ENCODE data around the gene BEAN1. TPM values are rescaled to one million over a fixed set of nuclear protein-coding genes. Genes with fewer than 3 reads are reported as not detected.
A peak's percentile ranks its signal among the peaks of the same experiment; 100 is the strongest.

Gene BEAN1, protein sequence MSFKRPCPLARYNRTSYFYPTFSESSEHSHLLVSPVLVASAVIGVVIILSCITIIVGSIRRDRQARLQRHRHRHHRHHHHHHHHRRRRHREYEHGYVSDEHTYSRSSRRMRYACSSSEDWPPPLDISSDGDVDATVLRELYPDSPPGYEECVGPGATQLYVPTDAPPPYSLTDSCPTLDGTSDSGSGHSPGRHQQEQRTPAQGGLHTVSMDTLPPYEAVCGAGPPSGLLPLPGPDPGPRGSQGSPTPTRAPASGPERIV
- 0.09 and 0.34 TPM in 2 replicates for total RNA-seq

DNA sequence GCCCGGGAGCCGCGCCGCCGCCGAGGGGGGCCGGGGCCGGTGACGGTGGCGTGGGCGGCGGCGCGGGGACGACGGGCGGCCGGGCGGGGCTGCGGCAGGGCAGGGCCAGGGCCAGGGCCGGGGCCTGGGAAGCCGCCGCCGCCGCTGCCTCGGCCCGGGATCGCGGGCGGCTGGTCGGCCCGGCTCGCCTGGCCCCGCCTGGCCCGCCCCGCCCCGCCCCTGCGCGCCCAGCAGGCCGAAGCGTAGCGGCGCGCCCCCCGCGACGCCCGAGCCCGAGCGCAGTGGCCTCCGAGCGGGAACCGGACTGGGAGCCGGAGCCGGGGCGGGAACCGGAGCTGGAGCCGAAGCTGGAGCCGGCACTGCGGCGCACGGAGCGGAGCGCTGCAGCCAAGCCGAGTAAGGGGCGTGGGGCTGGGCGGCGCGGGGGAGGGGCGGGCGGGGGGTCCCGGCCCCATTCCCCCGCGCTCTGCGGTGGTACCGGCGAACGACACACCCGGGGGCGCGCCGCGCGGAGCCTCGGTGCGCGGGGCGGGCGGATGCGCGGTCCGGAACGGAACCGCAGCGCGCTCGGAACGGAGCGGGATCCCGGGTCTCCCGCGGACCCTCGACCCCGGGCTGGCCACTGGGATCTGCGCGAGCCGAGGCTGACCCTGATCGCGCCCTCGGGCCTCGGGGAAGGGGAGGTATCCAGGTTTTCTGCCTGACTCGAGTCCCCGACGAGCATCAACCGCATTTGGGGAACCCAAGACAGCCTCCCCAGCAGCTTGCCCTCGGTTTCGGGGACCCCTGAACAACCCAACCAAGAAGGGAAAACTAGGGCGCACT lies at the start of gene BEAN1:
Gene BEAN1 (plus strand): TSS at position 260 of the 825 bp plus-strand sequence. CDS start 10,382 bp downstream, outside the sequence.
- peak; percentile 30 for DNase-seq

DNA sequence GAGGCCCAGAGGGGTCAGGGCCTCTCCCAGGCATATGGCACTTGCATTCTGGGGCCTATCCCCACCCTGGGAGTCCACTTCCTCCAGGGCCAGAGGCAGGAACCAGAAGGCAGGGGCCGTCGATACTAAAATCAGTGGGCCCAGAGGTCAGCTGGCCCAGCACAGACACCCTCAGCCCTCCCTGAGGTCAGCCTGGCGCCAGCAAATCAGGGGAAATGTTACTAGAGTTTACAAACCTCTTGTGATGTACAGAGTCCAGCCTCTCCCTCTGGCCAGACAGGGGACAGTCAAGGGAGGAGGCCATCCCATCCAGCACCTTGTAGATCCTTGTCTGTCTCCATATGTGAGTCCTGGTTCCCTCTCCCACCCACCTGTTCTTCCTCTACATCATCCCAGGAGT lies 49.8 kb upstream of the BEAN1 start:
- DNase-seq = no peak

DNA sequence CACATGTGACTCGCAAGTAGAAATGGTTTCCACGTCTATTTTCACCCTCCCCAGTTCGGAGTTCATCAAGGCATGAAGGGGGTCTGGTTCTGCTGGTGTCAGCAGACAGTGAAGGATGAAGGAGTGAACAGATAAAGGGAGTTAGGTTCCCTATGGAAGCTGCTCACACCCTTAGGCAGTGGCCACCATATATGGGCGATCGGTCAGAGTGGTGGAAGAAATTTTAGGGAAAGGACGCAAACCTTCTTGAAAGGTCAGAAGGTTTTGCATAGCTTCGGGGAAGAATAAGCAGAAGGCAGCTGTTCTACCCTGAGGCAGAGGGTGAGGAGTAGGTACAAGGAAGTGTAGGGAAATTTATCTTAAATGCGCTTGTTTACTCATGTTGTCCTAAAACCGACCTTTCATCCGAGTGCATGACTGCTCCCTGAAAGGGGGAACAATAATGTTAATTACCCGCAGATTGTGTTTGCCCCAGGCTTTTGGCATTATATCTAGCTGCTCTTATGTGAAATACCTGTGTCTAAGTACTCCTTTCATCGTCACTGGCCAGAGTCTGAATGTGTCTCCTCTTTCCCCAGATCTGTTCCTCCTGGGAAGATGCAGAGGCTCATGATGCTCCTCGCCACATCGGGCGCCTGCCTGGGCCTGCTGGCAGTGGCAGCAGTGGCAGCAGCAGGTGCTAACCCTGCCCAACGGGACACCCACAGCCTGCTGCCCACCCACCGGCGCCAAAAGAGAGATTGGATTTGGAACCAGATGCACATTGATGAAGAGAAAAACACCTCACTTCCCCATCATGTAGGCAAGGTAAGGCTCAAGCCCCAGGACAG lies 48.1 kb upstream of the BEAN1 start:
- no peak for DNase-seq

DNA sequence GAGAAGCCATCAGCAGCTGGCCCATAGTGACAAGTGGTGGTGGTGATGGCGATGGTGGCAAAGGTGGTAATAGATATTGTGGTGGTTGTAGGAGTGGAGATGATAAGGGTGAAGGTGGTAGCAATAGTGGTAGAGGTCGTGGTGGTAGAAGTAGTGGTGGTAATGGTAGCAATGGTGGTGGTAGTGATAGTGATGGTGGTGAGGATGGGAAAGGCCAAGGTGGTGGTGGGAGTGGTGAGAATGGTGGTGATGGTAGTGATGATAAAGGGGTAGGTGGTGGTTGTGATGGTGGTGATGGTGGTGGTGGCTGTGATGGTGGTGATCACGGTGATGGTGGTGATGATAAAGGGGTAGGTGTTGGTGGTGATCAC lies 47.5 kb upstream of the BEAN1 start:
- no peak for DNase-seq

DNA sequence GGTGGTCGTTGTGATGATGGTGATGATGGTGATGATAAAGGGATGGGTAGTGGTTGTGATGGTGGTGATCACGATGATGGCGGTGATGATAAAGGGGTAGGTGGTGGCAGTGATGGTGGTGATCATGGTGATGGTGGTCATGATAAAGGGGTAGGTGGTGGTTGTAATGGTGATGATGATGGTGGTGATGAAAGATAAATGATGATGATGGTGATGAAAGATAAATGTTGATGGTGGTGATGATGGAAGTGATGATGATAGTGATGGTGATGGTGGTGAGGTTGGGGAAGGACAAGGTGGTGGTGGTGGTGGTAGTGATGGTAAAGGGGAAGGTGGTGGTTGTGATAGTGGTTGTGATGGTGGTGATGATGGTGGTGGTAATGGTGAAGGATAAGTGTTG lies 46.7 kb upstream of the BEAN1 start:
- DNase-seq = no peak

DNA sequence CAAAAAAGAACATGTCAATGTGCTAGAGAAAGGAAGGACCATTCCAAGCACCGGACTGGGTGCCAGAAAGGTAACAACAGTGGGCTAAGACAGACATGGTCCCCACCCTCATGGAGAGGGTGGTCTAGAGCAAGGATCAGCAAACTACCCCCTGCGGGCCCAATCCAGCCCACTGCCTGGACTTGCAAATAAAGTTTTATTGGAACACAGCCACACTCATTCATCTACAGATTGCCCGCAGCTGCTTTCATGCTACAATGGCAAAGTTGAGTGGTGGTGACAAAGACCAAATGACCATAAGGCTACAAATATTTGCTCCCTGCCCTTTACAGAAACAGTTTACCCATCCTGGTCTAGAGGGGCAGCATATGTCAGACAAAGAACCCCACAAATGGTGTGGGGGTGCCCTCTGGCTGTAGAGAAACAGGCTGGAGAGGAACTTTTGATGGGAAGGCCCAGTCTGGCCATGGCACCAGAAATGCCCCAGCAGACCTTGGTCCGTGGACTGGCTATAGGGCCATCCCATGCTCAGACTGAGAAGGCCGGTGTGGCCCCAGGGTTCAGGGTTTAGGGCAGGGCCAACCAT lies 45.4 kb upstream of the BEAN1 start:
- no peak for DNase-seq

DNA sequence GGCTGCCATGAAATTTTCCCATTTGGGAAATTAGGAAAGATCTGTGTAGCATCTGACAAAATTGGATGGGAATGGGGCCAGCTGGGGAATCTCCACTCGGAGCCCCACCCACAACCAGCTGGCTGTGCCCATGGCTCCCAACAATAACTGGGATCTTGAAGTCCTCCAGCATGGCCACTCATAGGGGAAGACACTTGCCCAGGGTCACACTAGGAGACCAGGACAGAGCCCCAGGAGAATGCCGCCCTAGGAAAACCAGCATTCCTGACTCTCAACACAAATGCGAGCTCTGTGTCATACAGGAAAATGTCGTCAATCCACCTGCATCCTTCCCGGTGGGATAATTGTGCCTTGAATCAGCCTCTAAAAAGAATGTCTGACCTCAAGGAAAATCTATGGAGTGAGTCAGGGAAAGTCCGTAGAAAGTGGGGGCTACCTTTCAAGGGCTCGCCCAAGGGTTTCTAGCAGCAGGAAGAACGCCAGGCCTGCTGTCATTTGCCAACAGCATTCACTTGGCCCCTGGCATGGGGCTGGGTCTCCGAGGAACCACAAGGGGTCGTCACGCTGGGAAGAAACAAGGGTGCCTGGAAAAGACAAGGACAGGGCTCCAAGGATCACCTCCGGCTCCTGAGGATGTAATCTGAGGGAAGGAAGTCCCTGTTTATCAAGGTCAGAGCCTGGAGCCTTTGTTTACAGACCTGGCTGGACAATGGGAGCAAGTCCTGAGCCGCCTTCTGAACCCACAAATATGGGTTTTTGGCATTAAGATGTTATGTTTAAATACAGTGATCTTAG lies 44.7 kb upstream of the BEAN1 start:
- DNase-seq = peak; percentile 99

DNA sequence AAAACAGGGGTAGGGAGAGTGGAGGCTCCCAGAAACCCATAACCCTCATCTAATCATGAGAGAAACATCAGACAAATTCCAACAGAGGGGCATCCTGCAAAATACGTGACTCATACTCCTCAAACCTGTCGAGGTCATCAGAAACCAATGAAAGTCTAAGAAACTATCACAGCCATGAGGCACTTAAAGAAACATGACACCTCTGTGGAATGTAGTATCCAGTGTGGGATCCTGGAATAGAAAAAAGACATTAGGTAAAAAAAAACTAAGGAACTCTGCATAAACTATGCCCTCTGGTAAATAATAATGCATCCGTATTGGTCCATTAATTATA lies 44.2 kb upstream of the BEAN1 start:
- DNase-seq = peak; percentile 93

DNA sequence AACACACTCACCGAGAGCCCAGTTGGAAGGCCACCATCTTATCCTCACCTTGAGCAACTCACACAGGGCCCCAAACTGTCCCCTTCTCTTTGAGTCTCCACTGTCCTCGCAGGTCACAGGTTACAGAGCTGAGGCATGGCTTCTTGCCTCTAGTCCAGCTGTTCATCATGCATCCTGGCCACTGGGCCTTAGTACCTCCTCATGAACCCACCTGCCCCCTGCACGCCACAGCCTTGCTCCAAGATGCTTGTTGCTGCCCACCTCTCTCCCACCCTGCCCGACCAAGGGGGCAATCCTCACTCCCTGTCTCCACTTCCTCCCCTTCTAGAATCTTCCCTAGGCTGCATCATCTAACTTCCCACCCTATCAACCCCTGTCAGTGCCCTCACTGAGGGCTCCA lies 43.5 kb upstream of the BEAN1 start:
- DNase-seq = no peak

DNA sequence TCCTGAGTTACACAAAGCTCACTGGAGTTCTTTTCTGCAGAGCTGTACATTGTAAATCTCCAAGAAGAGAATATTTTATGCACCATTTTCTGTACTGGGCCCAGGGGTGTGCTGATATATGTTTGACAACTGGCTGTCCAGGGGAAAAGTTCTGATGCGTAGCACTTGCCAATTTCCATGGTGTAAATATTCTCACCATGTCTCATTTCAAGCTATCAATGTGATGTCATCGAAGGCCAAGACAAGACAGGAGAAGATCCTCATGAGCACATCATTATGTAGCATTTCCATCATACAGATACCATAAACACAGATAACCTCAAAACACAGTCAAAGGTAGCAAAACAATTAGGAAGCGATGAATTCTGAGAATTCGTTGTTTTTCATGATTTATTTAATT lies 41.7 kb upstream of the BEAN1 start:
- DNase-seq = no peak

DNA sequence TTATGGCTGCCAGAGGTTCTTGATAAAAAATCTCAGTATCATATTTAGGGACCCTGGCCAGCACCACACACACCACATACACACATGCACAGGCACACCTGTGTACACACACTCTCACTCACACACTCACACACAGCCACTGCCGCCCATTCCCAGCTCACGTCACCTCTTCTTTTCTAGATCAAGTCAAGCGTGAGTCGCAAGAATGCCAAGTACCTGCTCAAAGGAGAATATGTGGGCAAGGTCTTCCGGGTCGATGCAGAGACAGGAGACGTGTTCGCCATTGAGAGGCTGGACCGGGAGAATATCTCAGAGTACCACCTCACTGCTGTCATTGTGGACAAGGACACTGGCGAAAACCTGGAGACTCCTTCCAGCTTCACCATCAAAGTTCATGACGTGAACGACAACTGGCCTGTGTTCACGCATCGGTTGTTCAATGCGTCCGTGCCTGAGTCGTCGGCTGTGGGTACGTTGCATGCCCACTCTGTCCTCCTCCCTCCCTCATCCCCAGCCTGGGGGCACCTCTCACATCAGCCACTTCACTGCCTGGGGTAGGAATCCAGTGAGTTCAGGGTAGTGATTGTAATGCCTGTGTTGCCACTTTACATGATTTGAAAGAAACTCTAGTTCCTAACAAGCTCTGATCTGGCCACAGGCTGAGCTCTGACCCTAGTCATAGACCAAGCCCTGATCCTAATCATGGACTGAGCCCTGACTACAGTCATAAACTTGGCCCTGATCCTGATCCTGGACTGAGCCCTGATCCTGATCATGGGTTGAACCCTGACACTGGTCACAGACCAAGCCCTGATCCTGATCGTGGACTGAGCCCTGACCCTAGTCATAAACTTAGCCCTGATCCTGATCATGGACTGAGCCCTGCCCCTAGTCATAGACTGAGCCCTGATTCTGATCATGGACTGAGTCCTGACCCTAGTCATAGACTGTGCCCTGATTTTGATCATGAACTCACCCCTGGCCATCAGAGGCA lies 40.2 kb upstream of the BEAN1 start:
- DNase-seq = no peak

DNA sequence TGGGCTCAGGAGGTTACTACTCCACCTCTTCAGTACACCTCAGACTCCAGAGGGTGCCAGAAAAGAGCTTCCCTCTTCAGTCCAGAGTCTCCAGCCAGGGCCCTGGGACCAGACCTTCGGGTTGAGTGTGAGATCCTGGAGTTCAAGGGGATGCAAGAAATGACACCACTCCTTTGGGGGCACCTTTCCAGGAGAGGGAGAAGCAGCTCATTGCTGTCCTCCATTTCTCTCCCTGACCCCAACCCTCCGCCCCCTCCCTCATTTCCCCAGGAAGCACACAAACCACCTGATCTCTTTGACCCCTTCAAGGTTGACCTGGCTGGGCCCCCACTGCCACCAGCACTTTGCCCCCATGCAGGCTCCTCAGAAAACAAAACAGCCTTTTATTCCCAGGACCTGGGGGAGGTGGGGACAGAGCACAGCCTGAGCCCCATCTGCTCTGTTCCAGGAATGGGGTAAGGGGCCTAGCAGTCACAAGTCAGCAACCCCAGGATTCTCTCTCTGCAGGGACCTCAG lies 39.2 kb upstream of the BEAN1 start:
- no peak for DNase-seq

DNA sequence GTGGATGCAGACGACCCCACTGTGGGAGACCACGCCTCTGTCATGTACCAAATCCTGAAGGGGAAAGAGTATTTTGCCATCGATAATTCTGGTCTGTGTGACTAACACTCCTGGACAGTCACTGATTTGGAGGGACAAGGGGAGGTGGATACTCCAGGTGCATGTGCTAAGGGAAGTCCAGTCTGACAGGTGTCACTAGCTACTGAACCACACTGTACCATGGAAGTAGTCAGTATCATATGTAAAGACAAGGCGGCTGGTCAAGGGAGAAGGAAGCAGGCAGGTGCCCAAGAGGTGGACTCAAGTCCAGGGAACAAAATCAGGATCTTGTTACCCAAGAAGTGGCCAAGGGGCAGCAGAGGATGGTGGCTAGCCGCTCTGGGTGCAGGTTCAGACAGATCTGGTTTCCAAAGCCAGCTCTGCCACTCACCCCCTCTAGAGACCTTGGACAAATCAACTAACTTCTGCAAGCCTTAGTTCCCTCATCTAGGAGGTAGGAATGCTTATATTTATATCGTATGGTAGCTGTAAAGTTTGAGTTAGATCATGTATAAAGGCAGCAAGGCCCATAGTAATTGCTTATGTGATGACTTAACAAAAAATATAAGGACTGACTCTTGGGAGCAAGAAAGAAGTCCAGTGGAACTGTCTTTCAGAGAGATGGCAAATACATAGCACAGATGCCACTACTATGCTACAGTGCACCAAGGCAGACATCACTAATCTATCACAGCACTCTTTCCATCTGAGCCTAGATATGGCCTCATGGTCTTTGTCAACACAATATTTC lies 38.5 kb upstream of the BEAN1 start:
- no peak for DNase-seq

DNA sequence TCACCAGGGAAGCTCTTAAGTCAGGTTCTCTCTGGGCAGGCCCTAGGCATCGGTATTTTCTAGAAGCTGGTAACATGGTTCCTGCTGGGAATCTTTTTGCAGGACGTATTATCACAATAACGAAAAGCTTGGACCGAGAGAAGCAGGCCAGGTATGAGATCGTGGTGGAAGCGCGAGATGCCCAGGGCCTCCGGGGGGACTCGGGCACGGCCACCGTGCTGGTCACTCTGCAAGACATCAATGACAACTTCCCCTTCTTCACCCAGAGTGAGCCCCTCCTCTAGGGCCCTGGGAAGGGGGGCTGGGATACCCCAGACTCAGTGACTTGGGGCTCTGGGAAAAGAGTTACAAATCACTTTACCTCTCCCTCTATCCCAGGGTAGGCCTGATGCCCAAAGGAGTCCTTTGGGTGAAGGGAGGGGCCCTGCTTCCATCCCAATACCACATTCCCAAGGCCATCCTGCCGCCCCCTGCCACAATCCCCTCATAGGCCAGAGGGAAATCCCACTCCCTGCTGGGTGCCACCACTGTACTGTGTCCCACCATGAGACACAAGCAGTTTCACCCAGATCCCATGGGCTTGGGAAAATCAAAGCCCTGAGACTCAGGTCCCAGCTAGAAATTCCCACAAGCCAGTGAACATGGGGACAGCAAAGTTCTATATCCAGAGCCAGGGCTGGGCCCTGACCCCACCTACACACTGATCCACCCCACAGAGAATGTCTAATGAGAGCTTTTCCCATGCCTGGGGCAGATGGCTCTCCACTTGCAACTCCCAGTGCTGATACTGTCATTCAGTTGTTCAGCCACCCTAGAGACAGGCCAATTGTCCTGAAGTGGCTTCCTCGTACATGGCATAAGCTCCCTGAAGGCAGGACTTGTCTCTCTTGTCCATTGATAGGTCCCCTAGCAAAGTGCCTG lies 37.6 kb upstream of the BEAN1 start:
- DNase-seq = no peak

DNA sequence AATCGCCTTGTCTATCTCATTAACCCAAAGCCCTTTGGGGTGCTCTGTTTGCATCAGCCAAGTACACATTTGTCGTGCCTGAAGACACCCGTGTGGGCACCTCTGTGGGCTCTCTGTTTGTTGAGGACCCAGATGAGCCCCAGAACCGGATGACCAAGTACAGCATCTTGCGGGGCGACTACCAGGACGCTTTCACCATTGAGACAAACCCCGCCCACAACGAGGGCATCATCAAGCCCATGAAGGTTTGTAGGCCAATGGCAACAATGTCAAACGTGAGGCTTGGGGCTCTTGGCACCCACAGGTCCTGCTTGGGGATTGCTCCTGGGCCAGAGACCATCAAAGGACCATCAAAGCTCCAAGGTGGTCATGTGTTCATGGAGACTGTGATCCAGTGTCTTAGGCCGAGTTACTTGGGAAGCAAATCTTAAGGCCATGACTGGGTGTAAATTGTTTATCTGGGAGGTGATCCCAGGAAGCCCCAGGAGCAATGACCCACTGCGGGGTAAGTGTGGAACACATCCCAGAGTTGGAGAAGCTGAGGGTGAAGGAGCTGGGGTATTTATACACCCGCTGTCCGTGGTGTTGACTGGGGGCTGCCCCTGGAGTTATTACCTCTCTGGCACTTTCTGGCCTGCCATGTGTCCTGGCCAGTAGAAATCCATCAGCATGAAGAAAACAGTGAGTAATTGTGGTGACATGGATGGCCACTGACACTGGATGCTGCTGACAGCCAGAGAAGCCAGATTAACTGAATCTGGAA lies 36.6 kb upstream of the BEAN1 start:
- DNase-seq = no peak

DNA sequence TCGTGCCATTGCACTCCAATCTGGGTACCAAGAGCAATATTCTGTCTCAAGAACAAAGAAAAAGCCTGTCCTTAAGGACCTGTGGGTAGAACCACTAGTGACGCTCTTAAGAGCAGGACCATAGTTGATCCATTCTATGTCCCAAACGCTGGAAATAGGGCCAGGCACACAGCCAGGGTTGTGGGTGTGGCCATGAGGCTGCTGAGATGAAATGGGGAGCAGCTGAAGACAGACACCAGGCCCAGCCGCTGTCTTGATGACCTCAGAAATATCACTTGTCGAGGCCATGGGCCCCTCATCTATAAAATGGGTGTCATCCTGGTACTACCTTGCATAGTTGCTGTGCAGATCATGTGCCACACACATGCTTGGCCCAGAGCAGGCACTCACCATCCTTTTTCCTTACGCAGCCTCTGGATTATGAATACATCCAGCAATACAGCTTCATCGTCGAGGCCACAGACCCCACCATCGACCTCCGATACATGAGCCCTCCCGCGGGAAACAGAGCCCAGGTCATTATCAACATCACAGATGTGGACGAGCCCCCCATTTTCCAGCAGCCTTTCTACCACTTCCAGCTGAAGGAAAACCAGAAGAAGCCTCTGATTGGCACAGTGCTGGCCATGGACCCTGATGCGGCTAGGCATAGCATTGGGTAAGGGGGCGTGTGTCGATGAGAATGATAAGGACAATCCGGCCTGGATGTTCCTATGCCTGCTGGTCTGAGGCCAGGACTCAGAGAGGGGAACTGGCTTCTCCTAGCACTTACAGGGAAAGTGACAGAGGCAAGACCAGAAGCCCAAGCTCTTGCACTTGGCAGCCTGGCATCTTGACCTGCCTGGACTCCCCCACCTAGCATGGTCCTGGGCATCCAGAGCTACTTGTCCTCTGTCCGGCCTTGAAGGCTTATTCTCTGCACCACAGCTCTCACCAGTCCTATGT lies 35.1 kb upstream of the BEAN1 start:
- DNase-seq = no peak

Data from dermis blood vessel endothelial cell (primary cell).